Measurements from ENCODE around the gene TPMT. TPM values are rescaled to one million over a fixed set of nuclear protein-coding genes. Genes with fewer than 3 reads are reported as not detected.

Gene TPMT
- total RNA-seq, 1 experiment from 2014 or later: 13.3 TPM

DNA sequence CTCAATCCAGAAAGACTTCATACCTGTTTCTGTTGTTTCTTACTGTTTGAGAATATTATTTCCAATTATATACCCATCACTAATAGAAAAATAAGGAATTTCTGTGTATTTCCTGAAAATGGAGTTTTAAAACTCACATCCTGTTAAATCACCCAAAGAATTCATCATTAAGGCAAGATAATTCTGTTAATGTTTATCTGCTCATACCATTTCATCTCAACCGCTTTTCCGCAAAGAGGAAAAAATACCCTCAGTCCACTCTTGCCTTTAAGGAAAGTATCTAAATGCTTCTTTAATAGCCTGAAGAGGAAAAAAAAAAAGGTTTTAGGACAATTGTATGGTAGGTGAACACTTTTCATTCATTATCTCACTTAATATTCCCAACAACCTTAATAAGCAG is 7.3 kb downstream of the TPMT start:
- Mint-ChIP-seq H3K4me1 (peaks cover 7 to 8% of the 10 kb centered on the region in 2 experiments), H3K36me3 (ENCODE audit: insufficient read depth in 1 of 3, low read depth in 3 of 3) (peaks cover 2 to 25% (median 20%) of the 10 kb centered on the region in 3 experiments; a peak in 6 of 7 replicates), H3K27me3 (ENCODE audit: low read depth) (no peaks in the 10 kb centered on the region), H3K9me3 (no peaks in the 10 kb centered on the region), H3K4me3 (no peak overlapping the region), H3K27ac (no peak overlapping the region)
- Histone ChIP-seq H2BK20ac (ENCODE audit: low read depth, low read length, poor library complexity, severe bottlenecking) (no peak overlapping the region), H3K4me2 (ENCODE audit: insufficient read depth, insufficient read length, low read length) (no peak overlapping the region), H2BK12ac (ENCODE audit: insufficient read length, low read depth, low read length) (no peak overlapping the region), H3K14ac (ENCODE audit: insufficient read depth, low read length) (no peak overlapping the region), H2BK15ac (ENCODE audit: low read depth, low read length) (no peak overlapping the region), H2AK5ac (ENCODE audit: insufficient read length, low read length) (no peak overlapping the region), H3K4me1 (ENCODE audit: insufficient read depth, low read length) (no peaks in the 10 kb centered on the region), H3K79me1 (ENCODE audit: insufficient read depth, low read depth, low read length, poor library complexity, severe bottlenecking) (no peaks in the 10 kb centered on the region), H3K27ac (ENCODE audit: insufficient read length, low read depth, low read length) (no peak overlapping the region), H3K23ac (ENCODE audit: insufficient read length, low read depth, low read length) (no peak overlapping the region), H4K91ac (ENCODE audit: insufficient read length, low read depth, low read length) (no peak overlapping the region), H4K8ac (replicated peaks; ENCODE audit: insufficient read length, low read depth, low read length) (no peak overlapping the region), H2BK5ac (ENCODE audit: insufficient read length, low read length) (no peak overlapping the region), H2AFZ (ENCODE audit: low read length) (no peak overlapping the region), H3K9me3 (ENCODE audit: control insufficient read depth, low read depth, low read length) (no peaks in the 10 kb centered on the region), H3K18ac (ENCODE audit: insufficient read length, low read depth, low read length) (no peak overlapping the region), H2BK120ac (ENCODE audit: low read depth, low read length, poor library complexity, severe bottlenecking) (no peak overlapping the region), H3K56ac (ENCODE audit: insufficient read length, low read depth, low read length) (no peak overlapping the region), H3K9ac (ENCODE audit: extremely low read depth, insufficient read length, low read length) (no peak overlapping the region), H3K23me2 (ENCODE audit: insufficient read length, low read depth, low read length, poor library complexity, severe bottlenecking) (no peaks in the 10 kb centered on the region), H4K20me1 (ENCODE audit: control insufficient read depth, insufficient read depth, insufficient read length) (no peaks in the 10 kb centered on the region), H4K5ac (ENCODE audit: insufficient read length, low read depth, low read length) (no peak overlapping the region), H3T11ph (ENCODE audit: low read length) (no peak overlapping the region), H3K4ac (ENCODE audit: low read depth, low read length) (no peak overlapping the region), H3K27me3 (ENCODE audit: insufficient read depth, low read length) (no peaks in the 10 kb centered on the region), H3K79me2 (ENCODE audit: insufficient read depth, low read length) (no peaks in the 10 kb centered on the region)
- DNase-seq: no peak
- WGBS (ENCODE audit: extremely low coverage, insufficient read length, low lambda C conversion rate): no CpG with 5 or more reads among the region's 2 CpGs
- TF ChIP-seq CTCF (conservative IDR thresholded peaks at IDR 0.05): no peak
